Fibroblast of gingiva (primary cell): ENCODE measurements around the gene NFKB1.

Experiments
- DNase-seq: peaks from one replicate; pipeline ENCODE4 v3.0.0-alpha.2; 2011; ENCODE audit warnings: low read depth

Gene NFKB1

DNA sequence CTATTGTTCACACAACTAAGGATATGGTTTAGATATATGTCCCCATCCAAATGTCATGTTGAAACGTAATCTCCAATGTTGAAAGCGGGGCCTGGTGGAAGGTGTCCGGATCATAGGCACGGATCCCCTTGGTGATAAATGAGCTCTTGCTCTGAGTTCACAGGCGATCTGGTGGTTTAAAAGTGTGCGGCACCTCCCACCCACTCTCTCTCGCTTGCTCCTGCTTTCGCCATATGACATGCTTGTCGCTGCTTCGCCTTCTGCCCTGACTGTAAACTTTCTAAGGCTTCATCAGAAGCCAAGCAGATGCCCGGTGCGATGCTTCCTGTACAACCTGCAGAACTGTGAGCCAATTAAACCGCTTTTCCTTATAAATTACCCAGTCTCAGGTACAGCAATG is 128.5 kb downstream of the NFKB1 start:
- DNase-seq: no peak

DNA sequence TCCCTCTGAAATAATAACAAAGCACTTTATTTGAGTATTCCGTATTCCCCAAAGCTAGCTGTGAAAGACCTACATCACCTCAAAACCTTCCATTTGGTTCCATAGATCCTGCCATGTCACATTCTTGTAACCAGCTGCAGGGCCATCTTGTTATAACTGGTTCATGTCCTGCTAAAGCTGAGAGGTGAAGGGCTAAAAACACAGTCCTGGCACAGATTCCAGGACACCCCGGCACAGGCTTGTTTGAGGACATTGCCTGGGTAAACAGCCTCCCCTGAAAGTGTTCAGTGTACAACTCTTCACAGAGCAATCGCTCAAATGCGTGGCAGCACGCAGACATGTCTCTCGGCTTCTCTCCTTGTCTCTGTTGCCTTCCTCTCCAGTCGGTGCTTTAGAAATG is 130.5 kb downstream of the NFKB1 start:
- no peak for DNase-seq

GRCh38 chr4:102632241-102633065 is 131.3 kb downstream of the NFKB1 start:
- no peak for DNase-seq

GRCh38 chr4:102633100-102633499 is 131.9 kb downstream of the NFKB1 start:
- no peak for DNase-seq

DNA sequence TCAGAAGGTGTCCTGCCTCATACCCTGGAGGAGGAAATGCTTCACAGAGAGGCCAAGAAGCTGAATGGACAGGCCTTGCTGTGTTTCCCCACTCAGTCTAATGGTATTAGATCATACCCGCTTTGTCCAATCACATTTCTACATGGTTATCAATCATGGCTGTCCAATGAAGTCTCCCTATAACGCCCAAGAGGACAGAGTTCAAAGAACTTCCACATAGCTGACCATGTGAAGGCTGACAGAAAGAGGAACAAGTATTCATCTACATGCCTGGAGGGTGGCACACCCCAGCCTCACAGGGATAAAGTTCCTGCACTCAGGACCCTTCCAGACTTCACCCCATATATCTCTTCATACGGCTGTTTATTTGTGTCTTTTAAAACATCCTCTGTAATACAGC is 136.2 kb downstream of the NFKB1 start:
- no peak for DNase-seq

DNA sequence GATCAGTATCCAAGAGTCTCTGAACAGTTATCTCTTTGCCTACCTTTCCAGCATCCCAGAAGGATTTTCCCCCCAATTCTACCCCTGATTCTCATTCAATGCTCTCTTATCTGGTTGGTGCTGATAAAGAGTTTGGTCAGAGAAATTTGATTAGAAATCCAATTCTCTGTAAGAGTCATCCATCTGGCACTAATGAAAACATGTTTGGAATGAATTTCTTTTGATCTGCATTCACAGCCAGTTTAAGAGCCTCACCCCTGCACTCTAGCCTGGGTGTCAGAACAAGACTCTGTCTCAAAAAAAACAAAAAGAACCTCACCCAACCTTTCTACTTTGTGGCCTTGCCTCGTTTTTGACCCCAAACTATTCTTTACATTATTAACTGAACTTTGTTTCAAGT is 137.5 kb downstream of the NFKB1 start:
- no peak for DNase-seq

GRCh38 chr4:102639598-102639997 is 138.4 kb downstream of the NFKB1 start:
- DNase-seq: no peak

DNA sequence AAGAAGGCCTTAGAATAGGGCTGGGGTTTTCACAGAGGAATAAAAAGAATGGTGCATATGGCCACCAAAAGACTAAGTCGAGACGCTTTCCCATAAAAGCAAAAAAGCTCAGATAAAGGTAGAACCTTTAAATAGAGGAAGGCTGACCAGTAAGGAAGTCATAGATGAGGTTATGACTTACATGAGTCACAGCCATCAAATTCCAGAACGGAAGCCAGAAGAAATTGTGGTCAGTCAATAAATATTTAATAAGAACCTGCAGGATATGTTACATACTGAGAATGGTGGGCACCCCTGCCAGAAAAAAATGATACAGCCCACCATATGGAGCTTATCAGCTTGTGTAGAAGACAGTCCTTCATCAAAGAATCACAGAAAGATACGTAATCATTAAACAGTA is 139.5 kb downstream of the NFKB1 start:
- DNase-seq: no peak

GRCh38 chr4:102641793-102642192 is 140.6 kb downstream of the NFKB1 start:
- DNase-seq: no peak

DNA sequence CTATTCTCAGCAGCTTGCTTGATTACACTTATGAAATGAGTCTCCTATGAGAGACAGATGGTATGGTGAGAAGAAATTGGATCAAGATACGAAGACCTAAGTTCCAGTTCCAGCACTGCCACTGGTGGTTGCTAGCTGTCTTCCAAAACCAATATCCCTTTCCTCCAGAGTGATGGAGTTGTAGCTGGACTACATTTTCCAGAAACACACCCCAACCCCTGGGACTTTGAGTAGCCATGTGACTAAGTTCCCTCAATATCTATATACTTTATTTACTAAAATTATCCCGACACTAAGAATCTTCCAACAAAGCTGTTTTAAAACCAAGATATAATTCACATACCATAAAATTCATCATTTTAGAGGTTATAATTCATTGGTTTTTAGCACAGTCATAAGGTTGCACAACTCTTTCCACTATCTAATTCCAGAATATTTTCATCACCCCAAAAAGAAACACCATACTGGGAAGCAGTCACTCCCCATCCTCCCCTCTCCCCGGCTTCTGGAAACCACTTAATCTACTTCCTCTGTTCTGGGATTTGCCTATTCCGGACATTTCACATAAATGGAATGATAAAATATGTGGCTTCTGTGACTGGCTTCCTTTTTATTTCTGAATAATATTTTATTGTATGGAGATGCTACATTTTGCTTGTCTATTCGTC is 141.6 kb downstream of the NFKB1 start:
- DNase-seq: peak; percentile 47

- no peak for DNase-seq
Observed at GRCh38 chr4:102647117-102647516, 146.0 kb downstream of the NFKB1 start.

- DNase-seq: no peak
Observed at GRCh38 chr4:102657206-102657605, 156.0 kb downstream of the NFKB1 start.

DNA sequence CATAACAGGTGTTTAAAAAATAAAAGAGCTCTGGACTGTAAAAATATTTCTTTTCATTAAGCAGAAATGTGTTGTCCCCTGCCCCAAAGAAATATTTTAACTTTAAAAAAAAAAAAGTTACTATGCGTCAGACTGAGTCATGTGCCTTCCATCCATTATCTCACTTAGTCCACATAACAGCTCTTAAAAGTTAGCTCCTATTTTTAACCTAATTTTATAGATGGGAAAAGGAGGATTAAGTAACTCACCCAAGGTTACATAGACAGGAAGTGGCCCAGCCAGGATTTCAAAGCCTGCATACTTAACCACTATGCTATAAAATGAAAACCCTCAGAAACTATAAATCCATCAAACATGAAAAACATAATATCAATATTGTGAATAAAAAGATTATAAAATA is 161.9 kb downstream of the NFKB1 start:
- DNase-seq: no peak

- DNase-seq: no peak
Observed at GRCh38 chr4:102665527-102665926, 164.4 kb downstream of the NFKB1 start.
